H1 (cell line): ENCODE results near the gene TWIST1. TPM values are rescaled to one million over a fixed set of nuclear protein-coding genes. Genes with fewer than 3 reads are reported as not detected.

ENCODE experiments used
- ATF2 ChIP-seq: IDR thresholded peaks from 2 replicates; pipeline ENCODE4 v1.6.1; 2012; ENCODE audit warnings: low read length, inconsistent platforms
- BRCA1 ChIP-seq: IDR thresholded peaks from 2 replicates; pipeline ENCODE4 v1.6.1; 2012; ENCODE audit warnings: low read depth, low read length, improper control_type of control experiment
- CBX5 ChIP-seq: fragments of 300-800, 300-1000 bp; sonication (generic); IDR thresholded peaks from 2 replicates; pipeline ENCODE4 v1.7.1; 2016; ENCODE audit warnings: antibody characterized with exemption, low read length, low read depth
- CBX8 ChIP-seq: fragments of 300-800, 300-1000 bp; sonication (generic); IDR thresholded peaks from 2 replicates; pipeline ENCODE4 v1.7.1; 2016; ENCODE audit warnings: low read depth, low read length, borderline replicate concordance
- CHD1 ChIP-seq: IDR thresholded peaks from 2 replicates; pipeline ENCODE4 v1.6.1; 2012; ENCODE audit warnings: low read depth, low read length, improper control_type of control experiment
- CREB1 ChIP-seq: IDR thresholded peaks from 2 replicates; pipeline ENCODE4 v1.6.1; 2012; ENCODE audit warnings: inconsistent platforms
- CTCF ChIP-seq, 3 experiments: IDR thresholded peaks; 1 replicate in 2 of 3; 2 replicates in 1 of 3; pipeline versions ENCODE4 v1.5.1 to v1.6.1; 2011; ENCODE audit warnings: low read length in 3 of 3, mild to moderate bottlenecking in 3 of 3, inconsistent platforms in 2 of 3, low read depth in 1 of 3, moderate library complexity in 1 of 3; ENCODE audit not compliant: insufficient read depth in 1 of 3; ENCODE audit errors: control extremely low read depth in 1 of 3
- E2F6 ChIP-seq: IDR thresholded peaks from 2 replicates; pipeline ENCODE4 v1.6.1; 2012; ENCODE audit warnings: inconsistent platforms
- GABPA ChIP-seq: IDR thresholded peaks from 2 replicates; pipeline ENCODE4 v1.6.1; 2011; ENCODE audit warnings: mild to moderate bottlenecking, low read length, moderate library complexity, borderline replicate concordance; ENCODE audit not compliant: insufficient read depth
- JUND ChIP-seq: IDR thresholded peaks from 2 replicates; pipeline ENCODE4 v1.6.1; 2011; ENCODE audit warnings: mild to moderate bottlenecking, improper control_type of control experiment, low read length
- KDM1A ChIP-seq: fragments of 200-600, 300-600 bp; sonication (generic); IDR thresholded peaks from 2 replicates; pipeline ENCODE4 v1.7.1; 2016; ENCODE audit warnings: mild to moderate bottlenecking, low read length, borderline replicate concordance
- KDM4A ChIP-seq: IDR thresholded peaks from one replicate; pipeline ENCODE4 v1.7.1; 2012; ENCODE audit warnings: low read depth, mild to moderate bottlenecking, moderate library complexity, low read length, inconsistent platforms; ENCODE audit not compliant: severe bottlenecking
- KDM5A ChIP-seq: fragments of 200-600 bp; IDR thresholded peaks from 2 replicates; pipeline ENCODE4 v1.7.1; 2012; ENCODE audit warnings: mild to moderate bottlenecking, low read length, inconsistent platforms, mixed read lengths
- POU5F1 ChIP-seq: IDR thresholded peaks from 2 replicates; pipeline ENCODE4 v1.6.1; 2011; ENCODE audit warnings: low read depth, mild to moderate bottlenecking, low read length, moderate library complexity
- RNF2 ChIP-seq: fragments of 200-900, 300-1000 bp; sonication (generic); IDR thresholded peaks from 2 replicates; pipeline ENCODE4 v1.7.1; 2016; ENCODE audit warnings: borderline replicate concordance, low read depth, mild to moderate bottlenecking, antibody characterized with exemption, low read length; ENCODE audit not compliant: poor library complexity, severe bottlenecking; ENCODE audit errors: missing control alignments
- SP1 ChIP-seq: IDR thresholded peaks from 2 replicates; pipeline ENCODE4 v1.6.1; 2011; ENCODE audit warnings: low read depth, low read length
- TAF1 ChIP-seq: IDR thresholded peaks from 2 replicates; pipeline ENCODE4 v1.6.1; 2011; ENCODE audit warnings: mild to moderate bottlenecking, low read depth, low read length
- TBP ChIP-seq: IDR thresholded peaks from 2 replicates; pipeline ENCODE4 v1.6.1; 2011; ENCODE audit warnings: low read depth, low read length, improper control_type of control experiment
- ZNF274 ChIP-seq: IDR thresholded peaks from 2 replicates; pipeline ENCODE4 v1.7.0; 2012; ENCODE audit warnings: low read length, borderline replicate concordance; ENCODE audit errors: extremely low read depth
- polyA plus RNA-seq, 7 experiments: library from polyadenylated mRNA; depleted of rRNA in 3 of 7; stranded (reverse) in 5 of 7; unstranded in 2 of 7; fragments of >200 nt in 5 of 7; fragments of 200-250 nt in 2 of 7; gene quantifications; 1 replicate in 5 of 7; 2 replicates in 1 of 7; 4 replicates in 1 of 7; pipeline versions ENCODE4 v1.2.1 to v1.2.3, GENCODE V29; 2011 to 2013; ENCODE audit warnings: missing spikeins in 2 of 7, mixed read lengths in 2 of 7
- total RNA-seq: library from RNA; stranded (reverse); fragmentation: NEBNext Ultra II Directional; extraction: Animal tissue kit (Norgen Biotek cat#: 25700); gene quantifications from 2 replicates; pipeline ENCODE4 v1.2.1, GENCODE V29; 2021

TWIST1 gene
- total and polyA plus RNA-seq, 2 of the 8 experiments (the other 6 are each of a cell fraction or from before 2014, with no cell fraction given) = 0.29 to 0.52 TPM

- TF ChIP-seq POU5F1 = no peak
- peak; percentile 36; the same call in 1 of the 2 replicates for TF ChIP-seq SP1
- no peak for TF ChIP-seq CREB1
- TF ChIP-seq CBX8 = no peak
- no peak for TF ChIP-seq CTCF (IDR thresholded peaks at IDR 0.05; ENCODE audit: control extremely low read depth in 1 of 3, insufficient read depth in 1 of 3, low read depth in 1 of 3, low read length in 3 of 3)
- TF ChIP-seq GABPA = no peak
- no peak for TF ChIP-seq RNF2
- TF ChIP-seq BRCA1 = no peak
- TF ChIP-seq KDM5A = no peak
- 0 out of 2 replicates have a peak, but pooled peaks have one; percentile 19 for TF ChIP-seq TBP
- peak; percentile 31 for TF ChIP-seq KDM4A
- TF ChIP-seq ATF2 = no peak
- no peak for TF ChIP-seq ZNF274
- no peak for TF ChIP-seq CBX5
- TF ChIP-seq CHD1 = no peak
- no peak for TF ChIP-seq JUND
- no peak for TF ChIP-seq E2F6
- TF ChIP-seq KDM1A = no peak
- TF ChIP-seq TAF1 = no peak
Observed at GRCh38 chr7:19117091-19117869, at the start of gene TWIST1 (continued).
